HG03565 (cell line): ENCODE data around the gene ZNF212.
"Not testable (repeated sequence)": the region's sequence is repeated elsewhere in the genome, so short reads cannot be mapped to it uniquely, and the experiment has no call there.

Experiments
- ATAC-seq: cut with Tn5 transposase; IDR thresholded peaks from one replicate; pipeline ENCODE4 v1.9.1; 2021; ENCODE audit warnings: mild to moderate bottlenecking, moderate library complexity; ENCODE audit not compliant: unreplicated experiment

The ZNF212 gene

DNA sequence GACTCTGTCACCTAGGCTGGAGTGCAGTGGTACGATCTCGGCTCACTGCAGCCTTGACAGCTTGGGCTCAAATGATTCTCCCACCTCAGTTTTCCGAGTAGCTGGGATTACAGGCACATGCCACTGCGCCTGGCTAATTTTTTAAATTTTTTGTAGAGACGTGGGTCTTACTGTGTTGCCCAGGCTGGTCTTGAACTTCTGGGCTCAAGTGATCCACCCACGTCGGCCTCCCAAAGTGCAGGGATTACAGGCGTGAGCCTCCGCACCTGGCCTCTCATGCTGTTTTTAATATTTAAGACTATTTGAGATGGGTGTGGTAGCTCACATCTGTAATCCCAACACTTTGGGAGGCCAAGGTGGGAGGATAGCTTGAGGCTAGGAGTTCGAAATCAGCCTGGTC is 12.1 kb downstream of the ZNF212 start:
- ATAC-seq: not testable (repeated sequence)

DNA sequence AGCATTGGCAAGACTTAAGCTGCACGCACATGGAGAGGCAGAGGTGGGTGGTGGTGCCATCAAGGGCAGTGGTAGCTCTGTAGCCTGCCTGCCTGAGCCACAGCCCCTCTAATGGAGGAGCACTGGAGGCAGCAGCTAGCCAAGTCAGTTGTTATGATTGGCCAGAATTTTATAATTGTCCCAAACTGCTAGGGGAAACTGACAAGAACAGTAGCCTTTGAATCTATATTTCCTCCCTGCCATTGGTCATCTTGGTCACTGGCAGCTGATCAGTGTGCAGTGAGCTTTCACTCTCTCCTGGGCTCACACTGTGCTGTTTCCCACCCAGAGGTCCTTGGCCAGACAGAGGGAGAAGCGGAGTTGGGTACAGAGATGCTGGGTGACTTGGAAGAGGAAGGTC is 12.9 kb downstream of the ZNF212 start:
- no peak for ATAC-seq

DNA sequence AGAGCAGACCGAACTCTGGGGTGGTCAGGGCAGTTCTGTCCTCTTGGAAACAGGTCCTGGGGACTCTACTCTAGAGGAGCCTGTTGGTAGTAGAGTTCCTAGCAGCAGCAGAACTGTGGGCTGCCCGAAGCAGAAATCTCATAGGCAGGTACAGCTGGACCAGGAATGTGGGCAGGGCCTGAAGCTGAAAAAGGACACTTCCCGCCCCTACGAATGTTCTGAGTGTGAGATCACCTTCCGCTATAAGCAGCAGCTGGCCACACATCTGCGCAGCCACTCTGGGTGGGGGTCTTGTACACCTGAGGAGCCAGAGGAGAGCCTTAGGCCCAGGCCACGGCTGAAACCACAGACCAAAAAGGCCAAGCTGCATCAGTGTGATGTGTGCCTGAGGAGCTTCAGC is 14.2 kb downstream of the ZNF212 start:
- ATAC-seq: no peak

DNA sequence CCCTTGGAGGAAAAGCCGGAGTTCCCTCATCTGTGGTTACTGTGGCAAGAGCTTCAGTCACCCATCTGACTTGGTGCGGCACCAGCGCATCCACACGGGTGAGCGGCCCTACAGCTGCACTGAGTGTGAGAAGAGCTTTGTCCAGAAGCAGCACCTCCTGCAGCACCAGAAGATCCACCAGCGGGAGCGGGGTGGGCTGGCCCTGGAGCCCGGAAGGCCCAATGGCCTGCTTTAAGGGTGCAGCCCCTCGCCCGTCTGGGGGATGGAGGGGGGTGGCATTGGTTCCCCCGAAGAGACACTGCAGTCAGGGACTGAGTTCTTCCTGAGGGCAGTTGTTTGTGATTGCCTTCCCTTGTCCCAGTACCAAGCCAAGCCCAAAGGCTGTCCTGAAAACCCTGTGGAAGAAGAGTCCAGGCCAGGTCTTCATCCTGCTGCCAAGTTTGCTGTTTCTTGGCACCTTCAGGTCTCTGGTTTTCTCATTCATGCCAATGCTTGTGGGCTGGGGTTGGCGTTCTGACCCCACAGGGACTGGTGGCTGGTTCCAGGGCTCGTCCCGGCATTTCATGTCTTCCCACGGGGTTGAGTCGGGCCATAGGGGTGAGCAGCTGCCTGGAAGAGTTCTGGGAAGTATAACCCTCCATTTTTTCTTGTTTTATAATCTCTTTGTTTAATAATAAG is 14.9 kb downstream of the ZNF212 start:
- no peak for ATAC-seq

DNA sequence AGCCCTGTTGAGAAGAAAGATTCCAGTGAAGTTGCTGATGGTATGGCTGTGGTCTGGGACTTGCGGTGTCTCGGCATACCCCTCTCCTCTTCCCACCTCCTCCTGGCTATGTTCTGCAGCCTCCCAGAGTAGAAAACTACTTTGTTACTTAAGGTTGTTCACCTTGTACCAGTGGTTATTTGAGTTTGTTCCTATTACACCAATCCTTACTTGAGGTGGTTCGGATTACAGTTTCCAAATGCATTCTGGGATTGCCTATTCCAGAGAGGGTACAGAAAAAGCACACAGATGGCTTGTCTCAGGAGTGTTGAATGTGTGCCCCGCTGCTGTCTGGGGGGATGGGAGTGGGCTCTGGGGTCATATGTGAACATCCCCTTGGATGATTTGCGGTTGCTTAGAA is 15.7 kb downstream of the ZNF212 start:
- ATAC-seq: no peak

DNA sequence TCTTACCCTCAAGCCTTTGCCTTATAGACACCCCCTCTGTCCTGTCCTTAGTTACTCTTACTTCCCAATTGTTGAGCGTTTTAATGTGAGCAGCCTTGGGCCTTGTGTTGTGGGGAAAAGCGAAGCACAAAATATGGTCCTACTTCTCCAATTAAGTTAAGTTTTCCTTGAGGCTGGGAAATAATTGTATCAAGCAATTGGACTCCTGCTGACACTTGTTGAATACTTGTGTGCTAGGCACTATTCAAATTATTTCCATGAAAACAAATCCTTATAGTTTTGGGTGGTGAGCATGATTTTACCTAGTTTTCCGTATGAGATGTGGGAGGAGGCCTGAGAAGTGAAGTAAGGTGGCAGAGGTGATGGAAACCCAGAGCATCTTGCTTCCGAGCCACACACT is 17.1 kb downstream of the ZNF212 start:
- no peak for ATAC-seq

DNA sequence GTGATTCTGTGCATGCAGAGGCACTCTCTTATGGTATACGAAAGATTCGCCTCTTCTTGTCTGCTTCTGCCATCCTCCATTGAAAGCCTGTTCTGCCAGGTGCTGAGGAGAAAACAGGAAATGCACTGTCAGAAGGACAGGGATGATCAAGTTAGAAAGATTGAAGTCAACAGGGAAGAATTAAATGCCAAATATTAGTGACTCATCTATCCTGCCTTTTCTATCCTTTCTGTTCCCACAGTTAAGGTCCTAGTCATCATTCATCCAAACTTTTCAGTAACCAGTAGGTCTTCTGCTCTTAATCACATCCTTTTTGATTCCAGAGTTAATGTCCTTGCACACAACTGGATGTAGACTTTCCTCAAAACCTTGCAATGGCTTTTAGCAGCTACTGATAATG is 17.7 kb downstream of the ZNF212 start:
- no peak for ATAC-seq

DNA sequence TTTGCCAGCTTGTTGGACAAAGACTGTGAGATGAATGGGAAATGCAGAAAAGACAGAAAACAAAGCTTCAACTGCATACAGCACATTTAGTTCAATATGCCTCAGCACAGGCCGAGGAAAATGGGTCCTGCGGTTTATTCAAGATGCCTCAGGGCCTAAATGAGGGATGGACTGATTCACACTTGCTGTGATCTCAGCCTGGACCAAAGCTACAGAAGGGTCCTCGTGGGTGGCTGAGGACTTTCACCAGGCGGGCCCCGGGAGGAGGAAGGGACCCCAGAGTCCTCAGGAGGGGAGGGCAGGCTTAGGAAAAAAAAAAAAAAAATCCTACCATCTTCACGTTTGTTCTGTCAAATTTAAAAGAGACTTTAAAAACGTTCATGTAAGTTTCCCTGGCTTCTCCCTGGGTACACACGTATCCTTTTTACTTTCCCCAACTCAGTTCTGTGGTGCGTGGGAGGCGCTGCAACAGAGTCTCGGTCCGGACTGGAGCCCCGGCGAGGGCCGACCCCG is 21.9 kb downstream of the ZNF212 start:
- ATAC-seq: no peak

DNA sequence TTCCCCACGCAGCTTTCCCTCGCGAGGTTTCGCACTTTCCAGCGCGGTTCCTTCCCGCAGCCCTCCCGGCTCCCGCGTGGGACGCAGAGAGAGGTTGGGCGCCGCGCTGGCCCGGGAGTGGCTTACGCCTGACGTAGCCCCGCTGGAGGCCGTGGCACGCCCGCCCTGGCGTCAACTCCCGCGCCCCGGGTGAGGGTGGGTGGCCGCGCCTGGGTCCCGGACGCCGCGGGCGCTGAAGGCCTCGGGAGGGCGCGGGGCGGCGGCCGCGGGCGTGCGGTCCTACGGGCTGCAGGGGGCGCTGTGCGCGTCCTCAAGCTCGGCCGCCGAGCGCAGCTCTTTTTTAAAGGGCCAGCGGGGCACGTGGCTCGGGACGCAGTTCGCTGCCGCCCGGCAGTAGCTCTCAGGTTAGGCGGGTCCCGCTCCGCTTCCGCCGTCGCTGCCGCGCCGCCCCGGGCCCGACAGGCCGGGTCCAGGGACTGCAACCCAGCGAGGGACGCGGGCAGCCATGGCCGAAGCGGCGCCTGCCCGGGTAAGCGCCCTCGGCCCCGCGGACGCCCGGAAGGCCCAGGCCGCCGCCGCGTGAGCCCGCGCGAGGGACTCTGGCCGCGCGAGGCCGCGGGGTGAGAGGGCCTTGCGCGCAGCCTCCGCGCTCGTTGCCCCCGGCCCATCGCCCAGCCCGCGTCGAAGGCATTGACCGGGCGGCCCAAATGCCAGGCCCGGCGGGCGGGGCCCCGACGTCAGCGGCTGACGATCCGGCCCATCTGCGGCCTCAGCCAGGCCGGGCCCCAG is 22.6 kb downstream of the ZNF212 start, which contains the start of gene ZNF783:
Gene ZNF783 (plus strand): TSS at position 368 of the 789 bp plus-strand sequence. CDS start 138 bp downstream, at position 506.
- peak; percentile 78 for ATAC-seq

DNA sequence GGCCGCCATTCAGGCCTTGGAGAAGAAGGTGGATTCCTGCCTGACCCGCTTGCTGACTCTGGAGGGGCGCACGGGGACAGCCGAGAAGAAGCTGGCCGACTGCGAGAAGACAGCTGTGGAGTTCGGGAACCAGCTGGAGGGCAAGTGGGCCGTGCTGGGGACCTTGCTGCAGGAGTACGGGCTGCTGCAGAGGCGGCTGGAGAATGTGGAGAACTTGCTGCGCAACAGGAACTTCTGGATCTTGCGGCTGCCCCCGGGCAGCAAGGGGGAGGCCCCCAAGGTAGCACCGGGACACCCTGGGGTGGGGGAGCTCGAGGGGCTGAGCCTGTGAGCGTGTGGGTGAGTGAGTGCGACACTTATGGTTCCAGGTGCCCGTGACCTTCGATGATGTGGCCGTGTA is 27.0 kb downstream of the ZNF212 start:
- no peak for ATAC-seq

DNA sequence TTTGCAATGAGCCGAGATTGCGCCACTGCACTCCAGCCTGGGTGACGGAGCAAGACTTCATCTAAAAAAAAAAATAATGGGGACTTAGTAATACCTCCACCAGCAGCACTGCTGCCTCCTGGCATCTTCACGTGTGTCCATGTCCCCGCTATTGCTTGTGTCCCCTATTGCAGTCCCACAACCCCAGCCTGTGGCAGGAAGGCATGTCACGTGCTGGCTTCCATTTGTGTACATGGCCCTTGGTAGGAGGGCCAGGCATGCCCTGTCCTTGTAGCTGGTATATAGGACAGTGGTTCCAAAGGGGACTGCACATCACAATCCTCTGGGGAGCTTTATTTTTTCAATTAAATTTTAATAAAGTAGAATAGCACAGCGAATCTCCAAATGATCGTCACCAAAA is 28.3 kb downstream of the ZNF212 start:
- no peak for ATAC-seq

DNA sequence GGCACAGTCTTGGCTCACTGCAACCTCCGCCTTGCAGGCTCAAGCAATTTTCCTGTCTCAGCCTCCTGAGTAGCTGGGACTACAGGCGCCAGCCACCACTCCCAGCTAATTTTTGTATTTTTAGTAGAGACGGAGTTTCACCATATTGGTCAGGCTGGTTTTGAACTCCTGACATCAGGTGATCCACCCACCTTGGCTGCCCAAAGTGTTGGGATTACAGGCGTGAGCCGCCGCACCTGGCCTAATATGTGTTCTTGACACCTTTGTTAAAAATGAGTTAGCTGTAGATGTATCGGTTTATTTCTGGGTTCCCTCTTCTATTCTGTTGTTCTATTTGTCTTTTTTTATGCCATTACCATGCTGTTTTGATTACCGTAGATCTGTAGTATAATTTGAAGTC is 35.0 kb downstream of the ZNF212 start:
- not testable (repeated sequence) for ATAC-seq

DNA sequence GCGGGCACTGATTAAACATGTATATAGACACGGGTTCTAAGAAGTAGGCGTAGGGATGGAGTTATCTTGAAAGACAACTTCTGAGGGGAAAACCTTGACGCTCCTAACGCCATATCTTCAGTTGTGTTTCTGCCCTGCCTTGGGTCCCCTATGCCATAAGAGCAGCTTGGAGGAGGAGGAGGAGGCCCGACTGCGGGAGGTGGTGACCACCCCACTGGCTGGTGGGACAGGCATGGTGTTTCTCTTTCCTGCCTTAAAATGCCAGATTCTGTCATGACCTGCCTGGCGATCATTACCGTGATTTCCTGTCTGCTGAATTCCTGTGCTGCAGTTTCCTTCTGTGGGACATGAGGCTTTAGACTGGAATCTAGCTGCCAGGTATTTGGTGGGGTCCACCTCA is 38.4 kb downstream of the ZNF212 start:
- no peak for ATAC-seq

DNA sequence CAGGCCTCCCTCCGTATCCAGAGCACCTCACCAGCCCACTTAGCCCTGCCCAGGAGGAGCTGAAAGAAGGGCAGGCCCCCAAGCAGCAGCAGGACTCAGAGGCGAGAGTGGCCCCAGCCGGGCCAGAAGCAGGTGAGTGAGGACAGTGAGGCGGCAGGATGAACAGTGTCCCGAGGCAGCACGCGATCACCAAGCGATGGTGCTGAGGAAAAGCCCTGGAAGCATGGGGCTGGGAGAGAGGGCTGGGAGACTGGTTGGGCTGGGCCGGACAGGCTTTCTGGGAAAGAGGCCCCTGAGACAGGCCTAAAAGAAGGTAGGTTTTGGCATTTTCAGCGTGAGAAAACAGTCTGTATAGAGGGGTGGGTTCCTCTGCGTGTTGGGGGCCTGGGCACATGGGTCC is 38.9 kb downstream of the ZNF212 start:
- no peak for ATAC-seq

DNA sequence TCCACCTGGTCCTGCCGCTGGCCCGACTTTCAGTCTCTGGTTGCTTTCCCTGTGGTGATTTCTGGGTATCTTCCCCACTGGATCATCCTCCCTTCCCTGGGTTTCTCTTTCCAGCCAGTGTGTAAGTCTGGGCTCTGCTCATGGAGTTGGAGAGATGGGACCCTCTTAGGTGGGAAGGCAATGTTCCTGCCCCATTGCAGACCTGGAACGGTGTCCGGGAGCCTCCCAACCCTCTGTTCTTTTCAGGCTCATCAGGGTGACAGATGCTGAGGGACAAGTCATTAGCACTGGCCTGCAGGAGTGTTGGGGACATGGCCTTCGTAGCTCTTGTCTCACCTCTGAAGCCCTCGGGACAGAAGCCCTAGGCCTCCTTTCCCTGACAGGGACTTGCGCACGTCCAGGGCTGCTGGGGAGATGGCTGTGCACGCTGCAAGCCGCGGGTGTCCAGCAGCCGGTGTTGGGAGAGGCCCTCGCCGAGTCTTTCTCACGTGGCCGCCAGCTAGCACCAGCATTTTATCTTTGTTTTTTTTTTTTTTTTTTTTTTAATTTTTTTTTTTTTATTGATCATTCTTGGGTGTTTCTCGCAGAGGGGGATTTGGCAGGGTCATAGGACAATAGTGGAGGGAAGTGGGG is 39.8 kb downstream of the ZNF212 start:
- ATAC-seq: no peak

DNA sequence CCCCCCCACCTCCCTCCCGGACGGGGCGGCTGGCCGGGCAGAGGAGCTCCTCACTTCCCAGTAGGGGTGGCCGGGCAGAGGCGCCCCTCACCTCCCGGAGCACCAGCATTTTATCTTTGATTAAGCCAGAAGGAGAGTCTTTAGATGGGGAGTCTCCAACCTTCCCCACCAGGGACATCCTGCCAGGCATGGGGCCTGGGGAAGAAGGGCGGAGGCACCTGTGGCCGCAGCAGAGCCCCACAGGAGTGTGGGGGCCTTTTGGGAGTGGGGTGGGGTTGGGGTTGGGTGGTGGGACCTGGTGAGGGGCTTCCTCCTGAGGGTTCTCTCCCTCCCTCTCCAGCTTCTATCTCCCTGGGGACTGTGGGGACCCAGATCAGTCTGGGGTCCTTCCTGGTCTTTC is 40.7 kb downstream of the ZNF212 start:
- no peak for ATAC-seq

DNA sequence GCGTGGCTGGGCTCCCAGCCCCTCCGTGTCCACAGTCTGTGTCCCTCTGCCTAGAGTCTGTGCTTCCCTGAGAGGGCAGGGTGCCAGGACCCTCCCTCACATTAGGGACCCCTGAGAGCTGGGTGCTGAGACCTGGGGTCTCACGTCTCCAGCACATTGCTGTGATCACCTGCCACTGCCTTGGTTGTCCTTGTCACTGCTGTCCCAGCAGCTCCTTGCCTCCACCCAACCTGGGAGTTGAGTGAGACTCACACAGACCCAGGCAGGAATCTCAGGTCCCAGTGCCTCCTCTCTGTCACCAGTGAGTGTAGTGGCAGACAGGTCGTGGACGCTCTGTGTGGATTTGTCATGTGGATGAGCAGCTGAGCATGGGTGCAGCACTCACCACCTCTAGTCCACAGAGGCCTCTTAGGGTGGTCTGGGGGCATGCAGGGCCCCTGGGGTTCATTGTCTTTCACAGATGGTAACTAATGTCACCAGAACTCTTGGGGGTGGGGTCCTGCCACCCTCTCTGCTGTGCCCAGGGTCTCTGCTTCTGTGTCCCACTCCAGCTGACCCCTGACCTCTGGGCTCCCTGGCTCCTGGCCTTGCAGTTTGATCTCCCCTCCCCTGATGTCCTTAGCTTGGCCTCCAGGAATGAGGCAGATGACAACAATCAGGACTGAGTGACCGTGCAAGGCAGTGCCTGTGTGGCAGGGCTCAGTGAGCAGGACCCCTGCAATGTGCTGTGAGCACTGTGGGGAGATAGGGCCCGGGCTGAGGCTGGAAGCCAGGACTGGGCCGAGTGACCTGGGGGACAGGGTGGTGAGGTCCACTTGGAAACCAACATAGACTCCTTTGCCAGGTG is 41.4 kb downstream of the ZNF212 start:
- no peak for ATAC-seq

DNA sequence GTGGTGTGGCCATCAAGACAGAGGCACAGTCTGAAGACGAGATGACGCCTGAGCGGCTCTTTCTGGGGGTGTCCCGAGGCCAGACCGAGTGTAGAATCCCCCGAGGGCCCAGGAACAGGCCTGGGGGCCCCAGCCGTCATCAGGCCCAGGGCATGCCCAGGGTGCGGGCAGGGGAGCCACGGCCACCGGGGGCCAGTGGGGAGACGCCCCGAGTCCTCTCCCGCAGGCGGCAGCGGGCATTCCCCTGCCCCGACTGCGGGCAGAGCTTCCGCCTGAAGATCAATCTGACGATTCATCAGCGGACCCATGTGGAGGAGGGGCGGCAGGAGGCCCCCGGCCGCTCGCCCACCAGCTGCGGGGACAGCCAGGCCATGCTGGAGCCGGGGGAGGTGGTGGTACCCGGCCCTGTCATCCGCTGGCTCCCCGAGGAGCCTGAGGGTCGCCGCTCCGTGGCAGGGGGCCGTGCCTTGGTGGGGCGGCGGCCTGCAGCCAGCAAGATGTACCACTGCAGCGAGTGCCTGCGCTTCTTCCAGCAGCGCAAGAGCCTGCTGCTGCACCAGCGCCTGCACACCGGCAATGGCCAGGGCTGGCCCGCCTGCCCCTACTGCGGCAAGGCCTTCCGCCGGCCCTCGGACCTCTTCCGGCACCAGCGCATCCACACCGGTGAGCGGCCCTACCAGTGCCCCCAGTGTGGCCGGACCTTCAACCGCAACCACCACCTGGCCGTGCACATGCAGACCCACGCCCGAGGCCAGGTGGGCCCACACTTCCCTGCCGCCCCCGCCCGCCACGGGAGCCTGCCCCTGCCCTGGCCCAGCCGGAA is 42.3 kb downstream of the ZNF212 start:
- no peak for ATAC-seq

DNA sequence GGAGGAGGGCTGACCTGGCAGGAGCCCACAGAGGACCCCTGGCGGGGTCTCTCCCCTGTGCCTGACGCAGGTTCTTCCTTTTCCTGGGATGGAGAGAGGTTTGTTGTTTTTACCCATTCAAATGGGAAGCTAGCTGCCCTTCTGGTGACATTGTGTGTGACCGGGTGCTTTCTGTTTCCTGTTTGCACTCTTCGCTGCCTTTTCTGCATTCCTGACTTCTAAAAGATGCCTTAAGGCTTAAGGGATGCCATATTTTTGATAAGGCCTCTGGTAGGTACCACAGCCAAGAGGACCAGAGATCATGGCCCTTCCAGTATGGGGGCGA is 42.8 kb downstream of the ZNF212 start:
- no peak for ATAC-seq

DNA sequence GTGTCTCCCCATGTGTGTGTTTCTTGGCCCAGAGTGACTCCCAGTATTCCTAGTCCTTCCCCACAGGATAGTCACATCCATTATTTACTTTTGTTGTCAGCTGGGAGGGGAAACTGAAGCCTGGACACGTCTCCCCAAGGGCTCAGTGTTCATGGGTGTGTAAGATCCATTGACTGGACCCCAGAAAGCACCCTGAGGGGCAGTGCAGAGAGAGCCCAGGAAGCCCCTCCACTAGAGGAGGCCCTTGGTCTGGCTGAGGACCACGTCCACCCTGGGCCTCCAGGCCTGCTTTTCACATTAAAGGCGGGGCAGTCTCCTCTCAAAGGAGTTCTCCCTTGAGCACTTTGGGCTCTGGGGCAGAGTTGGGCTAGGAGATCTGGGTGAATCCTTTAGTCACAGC is 43.9 kb downstream of the ZNF212 start:
- no peak for ATAC-seq
